A549 (cell line): ENCODE results near the gene SORCS2.

Experiments
- BHLHE40 ChIP-seq: IDR thresholded peaks from 2 replicates; pipeline ENCODE4 v1.6.1; 2012; ENCODE audit warnings: low read depth, low read length, inconsistent platforms
- CHD2 ChIP-seq: fragments of 150-350 bp; IDR thresholded peaks from 2 replicates; pipeline ENCODE4 v1.6.1; 2014; ENCODE audit warnings: low read length; ENCODE audit not compliant: partially characterized antibody
- CTCF ChIP-seq: fragments of >200 bp; sonication (Bioruptor Twin); formaldehyde crosslinking; IDR thresholded peaks from 3 replicates; pipeline ENCODE4 v1.5.1; 2016
- HMGXB4 ChIP-seq: fragments of 250-450 bp; sonication (Bioruptor Pico); IDR thresholded peaks from 2 replicates; pipeline ENCODE4 v1.5.0; 2021; ENCODE audit warnings: mild to moderate bottlenecking, moderate library complexity, borderline replicate concordance
- KDM1A ChIP-seq: fragments of 200-600 bp; sonication (generic); IDR thresholded peaks from 2 replicates; pipeline ENCODE4 v1.6.1; 2016; ENCODE audit warnings: low read depth, mild to moderate bottlenecking
- MAX ChIP-seq: IDR thresholded peaks from 2 replicates; pipeline ENCODE4 v1.6.1; 2012
- MYC ChIP-seq: IDR thresholded peaks from 2 replicates; pipeline ENCODE4 v1.6.1; 2012; ENCODE audit warnings: mild to moderate bottlenecking, inconsistent platforms, low read length, improper control_type of control experiment, borderline replicate concordance
- NPAS2 ChIP-seq: fragments of 250-450 bp; sonication (Bioruptor Pico); IDR thresholded peaks from 2 replicates; pipeline ENCODE4 v1.8.0; 2022; ENCODE audit warnings: mild to moderate bottlenecking, moderate library complexity, borderline replicate concordance
- POLR2A ChIP-seq: IDR thresholded peaks from 2 replicates; pipeline ENCODE4 v1.6.1; 2012; ENCODE audit warnings: mild to moderate bottlenecking, low read length
- RAD21 ChIP-seq, 2 experiments: fragments of >200 bp in 1 of 2; sonication (Bioruptor Twin) in 1 of 2; formaldehyde crosslinking in 1 of 2; IDR thresholded peaks in 1 of 2; conservative IDR thresholded peaks in 1 of 2; 2 replicates in 1 of 2; 3 replicates in 1 of 2; pipeline ENCODE4 v1.6.1; 2012 to 2018; ENCODE audit warnings: inconsistent platforms in 1 of 2
- REST ChIP-seq: fragments of 200-600 bp; sonication (generic); IDR thresholded peaks from 2 replicates; pipeline ENCODE4 v1.6.1; 2016; ENCODE audit warnings: antibody characterized with exemption, mild to moderate bottlenecking, moderate library complexity
- SREBF2 ChIP-seq: fragments of 450-650 bp; IDR thresholded peaks from 2 replicates; pipeline ENCODE4 v1.6.1; 2014; ENCODE audit warnings: mild to moderate bottlenecking, moderate library complexity

GRCh38 chr4:7716010-7716721 lies 523.8 kb downstream of the SORCS2 start:
- TF ChIP-seq CTCF (no peak), MAX (no peak), MYC (no peak), REST (no peak), BHLHE40 (no peak), HMGXB4 (CRISPR knock-in tag) (no peak), NPAS2 (CRISPR knock-in tag) (no peak), POLR2A (no peak), SREBF2 (no peak), CHD2 (no peak), KDM1A (no peak), RAD21 (conservative IDR thresholded peaks at IDR 0.05 in 1 of 2, IDR thresholded peaks at IDR 0.05 in 1 of 2) (no peak)
